Stimulated activated CD4-positive, alpha-beta T cell treated with anti-CD3 and anti-CD28 coated beads, Interleukin-2, amount 100 ng/mL, for 24 hours (primary cell): ENCODE results near the gene ZGPAT.
A peak's percentile ranks its signal among the peaks of the same experiment; 100 is the strongest.

Experiments
- DNase-seq, 2 donors: peaks; one replicate each; pipeline ENCODE4 v3.0.0-alpha.2; 2020

ZGPAT gene

GRCh38 chr20:63692436-63693082 lies 15.3 kb upstream of the ZGPAT start:
- DNase-seq: no peak

- no peak for DNase-seq
Measured at GRCh38 chr20:63693083-63693732, 14.6 kb upstream of the ZGPAT start.

GRCh38 chr20:63693733-63694583 lies 13.9 kb upstream of the ZGPAT start:
- DNase-seq: no peak

- DNase-seq: no peak
Measured at GRCh38 chr20:63694584-63695423, 13.0 kb upstream of the ZGPAT start.

- DNase-seq: no peak
Measured at GRCh38 chr20:63695424-63696305, 12.2 kb upstream of the ZGPAT start.

GRCh38 chr20:63696306-63696627 lies 11.6 kb upstream of the ZGPAT start:
- DNase-seq: no peak

GRCh38 chr20:63696628-63697356 lies 11.0 kb upstream of the ZGPAT start, which contains the start of gene TNFRSF6B:
TSS of gene TNFRSF6B (plus strand) at chr20:63696652. CDS start at chr20:63696768, 116 bp downstream.
- DNase-seq: peak in 1 of 2 donors; percentile 47

- DNase-seq: no peak
Measured at GRCh38 chr20:63697357-63697867, 10.4 kb upstream of the ZGPAT start.

GRCh38 chr20:63697868-63698545 lies 9.8 kb upstream of the ZGPAT start:
- no peak for DNase-seq

GRCh38 chr20:63698739-63699465 lies 8.9 kb upstream of the ZGPAT start:
- peak; percentile 65 to 71 for DNase-seq

- DNase-seq: no peak
Measured at GRCh38 chr20:63699466-63700198, 8.2 kb upstream of the ZGPAT start.

GRCh38 chr20:63700199-63701050 lies 7.4 kb upstream of the ZGPAT start:
- no peak for DNase-seq

- no peak for DNase-seq
Measured at GRCh38 chr20:63701051-63701328, 6.8 kb upstream of the ZGPAT start.

GRCh38 chr20:63701329-63702035 lies 6.4 kb upstream of the ZGPAT start:
- no peak for DNase-seq

GRCh38 chr20:63702036-63702665 lies 5.7 kb upstream of the ZGPAT start:
- DNase-seq: no peak

- no peak for DNase-seq
Measured at GRCh38 chr20:63702751-63703470, 4.9 kb upstream of the ZGPAT start.
